Measurements from ENCODE around the gene RSPRY1. TPM values are rescaled to one million over a fixed set of nuclear protein-coding genes. Genes with fewer than 3 reads are reported as not detected.

The RSPRY1 gene
- total and polyA plus RNA-seq, 12 donors: 7.7 to 43.5 (median 25.5) TPM

- H3K27ac ChIP-seq: no peak overlapping the region
- no peaks in the 10 kb centered on the region for H3K27me3 ChIP-seq
- peaks cover 0 to 57% of the 10 kb centered on the region in 2 donors for H3K36me3 ChIP-seq (replicated peaks in 1 of 2)
- peaks cover 0 to 5% of the 10 kb centered on the region in 2 donors for H3K4me1 ChIP-seq (replicated peaks in 1 of 2)
- no peak for DNase-seq
- no peak overlapping the region for H3K4me3 ChIP-seq
- intact Hi-C loops (cut with DNase I): no loop called here
- no peaks in the 10 kb centered on the region for H3K9me3 ChIP-seq (replicated peaks in 1 of 3)
- no peak for TF ChIP-seq POLR2A (IDR thresholded peaks at IDR 0.05)
- TF ChIP-seq, protein P1, sequence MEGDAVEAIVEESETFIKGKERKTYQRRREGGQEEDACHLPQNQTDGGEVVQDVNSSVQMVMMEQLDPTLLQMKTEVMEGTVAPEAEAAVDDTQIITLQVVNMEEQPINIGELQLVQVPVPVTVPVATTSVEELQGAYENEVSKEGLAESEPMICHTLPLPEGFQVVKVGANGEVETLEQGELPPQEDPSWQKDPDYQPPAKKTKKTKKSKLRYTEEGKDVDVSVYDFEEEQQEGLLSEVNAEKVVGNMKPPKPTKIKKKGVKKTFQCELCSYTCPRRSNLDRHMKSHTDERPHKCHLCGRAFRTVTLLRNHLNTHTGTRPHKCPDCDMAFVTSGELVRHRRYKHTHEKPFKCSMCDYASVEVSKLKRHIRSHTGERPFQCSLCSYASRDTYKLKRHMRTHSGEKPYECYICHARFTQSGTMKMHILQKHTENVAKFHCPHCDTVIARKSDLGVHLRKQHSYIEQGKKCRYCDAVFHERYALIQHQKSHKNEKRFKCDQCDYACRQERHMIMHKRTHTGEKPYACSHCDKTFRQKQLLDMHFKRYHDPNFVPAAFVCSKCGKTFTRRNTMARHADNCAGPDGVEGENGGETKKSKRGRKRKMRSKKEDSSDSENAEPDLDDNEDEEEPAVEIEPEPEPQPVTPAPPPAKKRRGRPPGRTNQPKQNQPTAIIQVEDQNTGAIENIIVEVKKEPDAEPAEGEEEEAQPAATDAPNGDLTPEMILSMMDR (IDR thresholded peaks at IDR 0.05): no peak
Observed at GRCh38 chr16:57236022-57236350, 49.9 kb downstream of the RSPRY1 start.

DNA sequence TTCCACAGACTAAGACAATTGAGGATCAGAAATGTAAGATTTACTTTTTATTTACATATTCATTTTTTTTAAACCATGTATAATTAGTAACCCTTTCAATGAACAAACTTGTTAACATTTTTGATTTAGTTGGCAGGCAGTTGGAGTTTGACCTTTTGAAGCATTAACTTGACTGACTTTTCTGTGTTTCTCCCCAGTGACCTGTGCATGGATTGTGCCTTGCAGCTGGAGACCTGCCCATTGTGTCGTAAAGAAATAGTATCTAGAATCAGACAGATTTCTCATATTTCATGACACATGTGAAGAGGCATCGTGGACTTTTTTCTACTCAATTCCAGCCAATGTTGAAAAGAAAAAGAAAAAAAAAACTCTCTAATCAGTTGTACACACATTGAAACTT lies 52.6 kb downstream of the RSPRY1 start:
- Histone ChIP-seq H3K36me3 (replicated peaks in 1 of 2) (peaks cover 0 to 32% of the 10 kb centered on the region in 2 donors), H3K4me3 (no peak overlapping the region), H3K9me3 (replicated peaks in 1 of 3) (no peaks in the 10 kb centered on the region), H3K27me3 (no peaks in the 10 kb centered on the region), H3K27ac (no peak overlapping the region), H3K4me1 (replicated peaks in 1 of 2) (no peaks in the 10 kb centered on the region)
- WGBS, 4 donors: 35 to 44% (median 38%) methylated on average over 2 of the region's 2 CpGs
- intact Hi-C loops (cut with DNase I): no loop called here
- DNase-seq: peak in 1 of 7 donors; percentile 47
- TF ChIP-seq, protein P1 (IDR thresholded peaks at IDR 0.05): no peak

DNA sequence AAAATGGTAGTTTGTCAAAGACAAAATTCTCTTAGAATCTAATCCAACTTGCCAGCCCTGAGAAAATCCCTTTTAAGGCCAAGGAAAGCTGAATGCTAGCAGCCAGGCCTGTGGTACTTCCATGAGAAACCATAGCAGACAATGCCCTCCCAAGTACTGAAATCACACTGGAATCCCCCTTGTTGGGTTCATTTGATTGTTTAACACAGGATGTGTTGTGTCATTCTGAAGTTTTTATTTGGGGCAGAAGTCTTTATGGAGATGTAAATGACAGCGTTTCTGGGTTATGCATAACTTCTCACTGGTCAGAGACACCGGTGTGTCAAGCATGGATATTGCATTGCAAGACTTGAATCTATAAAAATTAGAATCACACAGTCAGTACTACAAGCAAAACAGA lies 53.0 kb downstream of the RSPRY1 start:
- H3K36me3 ChIP-seq (replicated peaks in 1 of 2): peaks cover 0 to 27% of the 10 kb centered on the region in 2 donors

DNA sequence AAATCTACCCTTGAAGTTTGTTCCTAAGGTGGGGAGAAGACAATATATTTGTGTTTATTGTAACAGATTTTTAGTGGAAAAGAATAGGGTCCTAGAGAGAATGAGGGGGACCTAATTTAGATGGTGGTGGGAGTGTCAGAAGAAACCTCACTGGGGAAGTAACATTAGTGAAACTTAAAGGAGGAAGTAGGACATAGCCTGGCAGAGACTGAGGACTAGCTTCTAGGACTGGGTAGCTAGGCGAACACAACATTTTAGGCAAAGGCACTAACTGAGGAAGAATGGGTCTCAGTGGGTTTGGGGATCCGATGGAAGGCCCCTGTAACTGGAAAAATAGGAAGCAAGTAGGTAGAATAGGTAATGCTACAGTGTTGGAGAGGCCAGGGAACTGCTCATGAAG lies 54.7 kb downstream of the RSPRY1 start:
- no peaks in the 10 kb centered on the region for H3K9me3 ChIP-seq (replicated peaks in 1 of 3)
- no peak for DNase-seq
- peaks cover 2 to 6% of the 10 kb centered on the region in 2 donors for H3K4me1 ChIP-seq (replicated peaks in 1 of 2)
- intact Hi-C loops (cut with DNase I): loop anchor here in 1 of 2 donors (10.0 kb wide), 1 partner anchor 46 kb away; no protein-coding TSS in a partner anchor
- no peak overlapping the region for H3K4me3 ChIP-seq
- no peaks in the 10 kb centered on the region for H3K27me3 ChIP-seq
- 75 to 94% (median 85%) methylated on average over 2 of the region's 2 CpGs for WGBS, 4 donors
- peaks cover 0 to 13% of the 10 kb centered on the region in 2 donors for H3K36me3 ChIP-seq (replicated peaks in 1 of 2)
- TF ChIP-seq, protein P1 (IDR thresholded peaks at IDR 0.05): no peak
- TF ChIP-seq POLR2A (IDR thresholded peaks at IDR 0.05): no peak
- H3K27ac ChIP-seq: no peak overlapping the region

More for the DNA sequence above, 53.0 kb downstream of the RSPRY1 start:
- H3K9me3 ChIP-seq (replicated peaks in 1 of 3): no peaks in the 10 kb centered on the region
- no peak for TF ChIP-seq POLR2A (IDR thresholded peaks at IDR 0.05)
- TF ChIP-seq, protein P1 (IDR thresholded peaks at IDR 0.05): no peak
- no peaks in the 10 kb centered on the region for H3K27me3 ChIP-seq
- 85 to 89% (median 87%) methylated on average over 2 of the region's 2 CpGs for WGBS, 4 donors
- H3K27ac ChIP-seq: no peak overlapping the region
- DNase-seq: no peak
- intact Hi-C loops (cut with DNase I): no loop called here
- H3K4me3 ChIP-seq: no peak overlapping the region
- peaks cover 0 to under 1% of the 10 kb centered on the region in 2 donors for H3K4me1 ChIP-seq (replicated peaks in 1 of 2)

Data from adrenal gland (tissue), 12 donors.